HG02973 (cell line): Measurements from ENCODE around the gene SBNO1.
"Not testable (repeated sequence)": the region's sequence is repeated elsewhere in the genome, so short reads cannot be mapped to it uniquely, and the experiment has no call there.

Experiments
- ATAC-seq: cut with Tn5 transposase; IDR thresholded peaks from one replicate; pipeline ENCODE4 v1.9.1; 2021; ENCODE audit warnings: moderate library complexity; ENCODE audit not compliant: unreplicated experiment

The SBNO1 gene

GRCh38 chr12:123250471-123251383 lies 113.9 kb downstream of the SBNO1 start:
- no peak for ATAC-seq

- not testable (repeated sequence) for ATAC-seq
These were observed 115.5 kb downstream of the SBNO1 start for GRCh38 chr12:123248996-123249741.

GRCh38 chr12:123248129-123248528 lies 116.5 kb downstream of the SBNO1 start:
- not testable (repeated sequence) for ATAC-seq

- no peak for ATAC-seq
These were observed 119.0 kb downstream of the SBNO1 start for GRCh38 chr12:123245678-123246077.

GRCh38 chr12:123243671-123244262 lies 120.9 kb downstream of the SBNO1 start:
- no peak for ATAC-seq

GRCh38 chr12:123242116-123242904 lies 122.3 kb downstream of the SBNO1 start:
- ATAC-seq, result no peak
